ENCODE measurements around the gene C2orf92. TPM values are rescaled to one million over a fixed set of nuclear protein-coding genes. Genes with fewer than 3 reads are reported as not detected.
"Not testable (repeated sequence)": the region's sequence is repeated elsewhere in the genome, so short reads cannot be mapped to it uniquely, and the experiment has no call there.

C2orf92 gene
- total and polyA plus RNA-seq, 12 donors, result 1.2 to 50.0 (median 5.5) TPM

GRCh38 chr2:97678298-97678697, 8.8 kb downstream of the C2orf92 start:
- intact Hi-C loops (cut with DNase I), result no loop called here
- H3K9me3 ChIP-seq (replicated peaks in 1 of 3), result no peaks in the 10 kb centered on the region
- TF ChIP-seq CTCF (IDR thresholded peaks at IDR 0.05), result no peak
- TF ChIP-seq POLR2A (IDR thresholded peaks at IDR 0.05), result no peak
- H3K4me1 ChIP-seq (replicated peaks in 1 of 2), result no peaks in the 10 kb centered on the region
- WGBS, 4 donors, result 89 to 100% (median 94%) methylated on average over 1 of the region's 1 CpG
- H3K27ac ChIP-seq, result no peak overlapping the region
- no peaks in the 10 kb centered on the region for H3K27me3 ChIP-seq
- H3K4me3 ChIP-seq, result no peak overlapping the region
- no peaks in the 10 kb centered on the region for H3K36me3 ChIP-seq (replicated peaks in 1 of 2)
- DNase-seq, result no peak

- not testable (repeated sequence) for H3K9me3 ChIP-seq (replicated peaks in 1 of 3); H3K4me3 ChIP-seq; H3K4me1 ChIP-seq (replicated peaks in 1 of 2); H3K36me3 ChIP-seq (replicated peaks in 1 of 2); H3K27me3 ChIP-seq; H3K27ac ChIP-seq; DNase-seq
- intact Hi-C loops (cut with DNase I), result loop anchor here in 1 of 2 donors (10.0 kb wide), 1 partner anchor 1622 kb away; no protein-coding TSS in a partner anchor
- WGBS, 4 donors, result 95 to 100% (median 96%) methylated on average over 2 of the region's 3 CpGs
Measured at GRCh38 chr2:97687235-97687634, 17.7 kb downstream of the C2orf92 start.

GRCh38 chr2:97688062-97688827, 18.7 kb downstream of the C2orf92 start:
- no peaks in the 10 kb centered on the region for H3K36me3 ChIP-seq (replicated peaks in 1 of 2)
- no peak for DNase-seq
- intact Hi-C loops (cut with DNase I), result loop anchor here in 1 of 2 donors (10.0 kb wide), 1 partner anchor 1623 kb away; no protein-coding TSS in a partner anchor
- H3K4me1 ChIP-seq (replicated peaks in 1 of 2), result no peaks in the 10 kb centered on the region
- no peaks in the 10 kb centered on the region for H3K9me3 ChIP-seq (replicated peaks in 1 of 3)
- no peak overlapping the region for H3K27ac ChIP-seq
- no peaks in the 10 kb centered on the region for H3K27me3 ChIP-seq
- 86 to 92% (median 89%) methylated on average over 9 to 11 of the region's 11 CpGs for WGBS, 4 donors
- H3K4me3 ChIP-seq, result no peak overlapping the region
- TF ChIP-seq POLR2A (IDR thresholded peaks at IDR 0.05) (no peak), CTCF (IDR thresholded peaks at IDR 0.05) (no peak)

GRCh38 chr2:97691166-97691565, 21.7 kb downstream of the C2orf92 start:
- intact Hi-C loops (cut with DNase I), result loop anchor here in 1 of 2 donors (10.0 kb wide), 1 partner anchor 96 kb away; no protein-coding TSS in a partner anchor
- WGBS, 4 donors, result 68 to 79% (median 76%) methylated on average over 4 to 6 of the region's 6 CpGs

More at GRCh38 chr2:97691166-97691565, 21.7 kb downstream of the C2orf92 start:
- no peak overlapping the region for H3K27ac ChIP-seq
- DNase-seq, result no peak
- no peak overlapping the region for H3K4me3 ChIP-seq
- no peaks in the 10 kb centered on the region for H3K36me3 ChIP-seq (replicated peaks in 1 of 2)
- H3K27me3 ChIP-seq, result no peaks in the 10 kb centered on the region
- TF ChIP-seq POLR2A (IDR thresholded peaks at IDR 0.05), result no peak
- TF ChIP-seq CTCF (IDR thresholded peaks at IDR 0.05), result no peak
- H3K9me3 ChIP-seq (replicated peaks in 1 of 3), result no peaks in the 10 kb centered on the region
- H3K4me1 ChIP-seq (replicated peaks in 1 of 2), result no peaks in the 10 kb centered on the region
